ENCODE measurements around the gene TIAM2.
"Not testable (repeated sequence)": the region's sequence is repeated elsewhere in the genome, so short reads cannot be mapped to it uniquely, and the experiment has no call there.

The TIAM2 gene

DNA sequence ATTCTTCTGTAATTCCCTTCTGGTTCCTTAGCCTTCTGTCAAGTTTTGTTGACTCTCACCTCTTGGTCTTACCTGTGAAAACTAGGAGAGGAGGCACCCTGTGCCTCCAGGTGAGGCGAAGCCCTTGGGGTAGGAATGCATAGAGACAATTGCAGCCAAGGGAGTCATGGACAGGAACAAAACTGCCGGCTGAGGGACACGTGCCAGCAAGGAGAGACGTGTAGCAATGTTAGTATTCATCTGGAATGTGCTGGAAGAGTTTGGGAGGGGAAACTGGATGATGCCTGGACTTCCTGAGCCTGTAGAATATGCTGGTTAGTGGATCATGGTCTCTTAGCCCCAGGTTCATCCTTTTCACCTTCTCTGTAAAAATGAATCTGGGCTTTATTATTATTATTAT lies 3.9 kb upstream of the TIAM2 start:
- DNase-seq (ENCODE audit: low read depth), result no peak

DNA sequence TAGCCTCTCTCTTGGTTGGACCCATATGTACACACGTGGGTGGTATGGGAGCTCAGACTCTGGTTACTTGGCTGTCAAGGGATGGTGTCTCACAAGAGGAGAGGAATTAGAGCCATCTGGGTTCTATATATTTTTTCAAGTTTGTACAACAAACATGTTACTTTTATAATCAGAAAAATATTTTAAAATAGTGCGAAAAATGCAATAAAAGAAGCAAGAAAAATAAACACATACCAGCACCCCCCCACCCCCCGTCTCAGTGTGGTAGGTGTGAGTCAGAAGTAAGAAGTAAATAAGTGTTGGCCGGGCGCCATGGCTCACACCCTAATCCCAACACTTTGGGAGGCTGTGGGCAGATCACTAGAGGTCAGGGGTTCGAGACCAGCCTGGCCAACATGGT lies 2.1 kb upstream of the TIAM2 start:
- DNase-seq (ENCODE audit: low read depth), result no peak

DNA sequence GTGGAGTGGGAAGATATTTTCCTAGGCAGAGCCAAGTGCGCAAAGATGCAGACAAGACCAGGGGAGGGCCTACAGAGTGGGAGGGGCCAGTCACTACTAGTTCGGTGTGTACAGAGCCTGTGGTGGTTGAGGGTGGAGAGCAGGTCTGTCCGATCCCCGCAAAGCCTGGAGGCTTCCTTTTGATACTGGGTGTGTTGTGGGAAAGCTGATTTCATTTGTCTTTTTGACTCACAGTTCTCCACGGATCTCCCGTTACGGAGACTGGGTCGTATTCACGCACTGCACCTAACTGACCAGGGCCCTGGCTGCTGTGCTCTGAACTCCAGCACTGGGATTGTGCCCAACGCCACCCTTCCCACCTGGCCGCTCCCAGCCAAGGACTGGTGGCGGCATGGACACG lies 1.4 kb upstream of the TIAM2 start:
- no peak for DNase-seq (ENCODE audit: low read depth)

DNA sequence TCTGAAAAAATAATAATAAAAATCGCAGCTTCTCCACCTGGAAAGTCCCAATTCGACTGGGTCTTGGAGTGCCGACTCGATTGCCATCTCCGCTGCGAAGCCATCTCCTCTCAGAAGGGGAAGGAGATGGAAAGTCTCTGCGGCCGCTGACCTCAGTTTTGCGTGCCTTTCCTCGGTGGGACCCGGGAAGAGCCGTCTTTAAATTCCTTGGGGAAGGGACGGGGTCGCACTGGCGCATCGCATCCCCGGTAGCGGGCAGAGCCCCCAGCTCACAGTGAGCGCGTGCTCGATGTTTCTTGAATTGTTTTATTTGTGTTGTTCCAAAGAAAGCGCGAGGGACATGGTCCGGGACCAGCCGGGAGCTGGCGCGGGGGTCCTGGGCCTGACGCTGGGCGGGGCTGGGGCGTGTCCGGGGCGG lies 270 bp upstream of the TIAM2 start:
- DNase-seq (ENCODE audit: low read depth), result no peak

DNA sequence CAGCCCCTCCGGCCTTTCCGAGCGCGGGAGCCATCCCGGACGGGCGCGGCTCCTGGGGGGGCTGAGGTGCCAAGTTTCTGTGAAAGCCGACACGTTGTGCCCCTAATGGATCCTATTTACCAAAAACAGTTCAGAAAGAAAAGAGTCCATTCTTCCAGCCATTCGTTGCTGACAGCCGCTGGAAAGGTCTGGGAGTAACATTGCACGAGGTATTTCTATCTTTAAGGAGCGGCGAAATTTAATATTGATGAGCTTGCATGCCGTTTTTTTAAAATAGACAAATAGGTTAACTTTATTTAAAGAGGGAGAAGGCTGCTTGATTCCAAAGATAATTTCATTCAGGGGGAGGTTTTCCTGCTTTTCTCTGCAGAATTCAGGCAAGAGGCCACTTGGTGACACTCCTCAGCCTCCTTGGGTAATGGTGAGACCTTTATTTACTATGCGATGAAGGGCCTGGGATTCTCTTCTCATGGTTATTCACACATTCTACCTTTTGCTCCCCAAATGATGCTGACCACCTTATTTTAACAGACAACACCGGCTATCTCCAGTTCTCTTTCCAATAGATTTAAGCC lies 988 bp downstream of the TIAM2 start:
- no peak for DNase-seq (ENCODE audit: low read depth)

DNA sequence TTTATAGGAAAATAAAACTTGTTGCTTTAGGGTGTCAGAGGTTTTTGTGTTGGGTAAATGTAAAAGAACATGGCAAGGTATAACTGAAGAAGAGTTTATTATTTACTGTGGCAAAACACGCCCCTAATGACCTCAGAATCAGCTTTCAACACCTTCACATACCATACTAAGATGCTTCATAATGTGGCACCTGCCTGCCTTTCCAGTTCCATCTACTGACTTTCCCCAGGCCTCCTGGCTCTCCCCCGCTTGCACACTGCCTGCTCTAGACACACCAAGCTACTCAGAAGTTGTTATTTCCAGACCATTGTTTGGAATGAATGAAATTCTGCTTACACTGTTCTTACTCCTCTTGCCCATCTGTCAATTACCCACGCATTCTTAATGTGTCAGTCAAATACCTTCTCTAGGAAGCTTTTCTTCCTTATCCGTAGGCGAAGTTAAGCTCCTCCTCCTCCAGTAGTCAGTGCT lies 1.8 kb downstream of the TIAM2 start:
- DNase-seq (ENCODE audit: low read depth), result no peak

DNA sequence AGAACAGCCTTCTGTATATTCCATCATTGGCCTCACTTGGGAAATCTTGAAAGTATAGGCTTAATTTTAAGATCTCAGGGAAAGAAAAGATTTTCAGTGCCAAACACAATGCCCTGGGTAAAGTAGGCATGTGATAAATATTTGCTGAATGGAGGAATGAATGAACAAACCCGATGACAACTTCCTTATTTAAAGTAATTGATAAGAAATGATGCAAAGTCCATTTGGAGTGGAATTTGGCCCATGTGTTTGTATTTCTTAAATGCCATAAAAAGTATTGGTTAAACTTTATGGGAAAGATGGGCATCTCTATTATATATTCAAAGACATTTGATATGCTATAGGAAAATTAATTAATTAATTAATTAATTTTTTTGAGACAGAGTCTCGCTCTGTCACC lies 3.7 kb downstream of the TIAM2 start:
- no peak for DNase-seq (ENCODE audit: low read depth)

DNA sequence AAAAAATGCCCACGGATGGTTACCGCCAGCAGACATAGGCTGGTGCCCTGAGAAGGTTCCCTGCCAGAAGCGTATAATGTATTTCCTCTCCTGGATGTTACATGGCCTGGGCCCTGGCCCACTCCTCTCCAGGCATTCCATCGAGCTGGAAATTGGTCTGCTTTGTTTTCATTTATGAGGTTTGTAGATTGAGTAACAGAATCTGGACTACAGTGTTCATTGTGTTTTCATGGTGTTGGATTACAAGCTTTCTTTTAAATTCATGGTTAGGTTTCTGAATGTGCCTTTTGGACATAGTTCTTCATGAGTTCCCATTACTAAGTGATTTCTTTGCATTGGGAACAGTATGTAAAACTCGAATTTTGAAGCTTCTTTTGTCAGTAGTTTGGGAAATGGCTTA lies 6.4 kb downstream of the TIAM2 start:
- no peak for DNase-seq (ENCODE audit: low read depth)

DNA sequence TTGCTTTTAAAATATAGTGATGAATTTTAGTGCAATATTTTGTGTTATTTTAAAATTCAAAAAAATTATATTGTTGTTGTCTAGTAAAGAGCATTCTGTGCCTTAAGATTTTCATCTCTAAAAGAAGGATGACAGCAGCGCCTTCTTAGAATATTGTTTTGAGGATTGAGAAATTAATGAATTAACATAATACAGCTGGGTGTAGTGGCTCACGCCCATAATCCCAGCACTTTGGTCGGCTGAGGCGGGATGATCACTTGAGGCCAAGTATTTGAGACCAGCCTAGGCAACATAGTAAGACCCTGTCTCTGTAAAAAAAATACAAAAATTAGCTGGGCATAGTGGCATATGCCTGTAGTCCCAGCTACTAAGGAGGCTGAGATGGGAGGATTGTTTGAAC lies 6.8 kb downstream of the TIAM2 start:
- DNase-seq (ENCODE audit: low read depth), result no peak

DNA sequence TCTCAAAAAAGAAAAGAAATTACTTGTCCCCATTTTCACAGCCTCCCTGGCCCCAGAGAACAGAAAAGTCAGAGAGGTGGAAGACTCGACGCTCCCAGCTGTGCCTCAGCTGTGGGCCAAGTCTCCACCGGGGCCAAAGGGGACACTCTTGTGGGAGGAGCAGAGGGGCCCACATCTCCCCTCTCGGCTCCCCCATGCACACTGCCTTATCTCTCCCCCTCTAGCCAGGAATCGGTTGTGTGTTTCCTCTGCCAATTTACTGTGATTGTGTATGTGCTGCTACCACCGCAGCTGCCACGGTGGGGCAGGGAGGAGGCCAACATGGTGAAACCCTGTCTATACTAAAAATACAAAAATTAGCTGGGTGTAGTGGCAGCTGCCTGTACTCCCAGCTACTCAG lies 8.4 kb downstream of the TIAM2 start:
- no peak for DNase-seq (ENCODE audit: low read depth)

DNA sequence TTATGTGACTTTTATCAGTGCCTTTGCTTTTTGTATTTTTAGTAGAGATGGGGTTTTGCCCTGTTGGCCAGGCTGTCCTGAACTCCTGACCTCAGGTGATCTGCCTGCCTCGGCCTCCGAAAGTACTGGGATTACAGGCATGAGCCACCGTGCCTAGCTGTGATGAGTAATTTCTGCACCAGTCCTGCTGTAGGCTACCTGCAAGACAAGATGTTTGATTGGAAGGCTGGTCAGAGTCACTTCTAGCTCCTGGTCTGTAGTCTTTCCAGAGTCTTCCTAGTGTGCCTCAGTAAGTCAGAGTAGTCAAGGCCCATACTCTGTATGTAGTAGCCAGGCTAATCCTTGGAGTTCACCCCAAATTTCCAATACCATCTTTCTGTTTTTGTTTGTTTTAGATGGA lies 8.9 kb downstream of the TIAM2 start:
- DNase-seq (ENCODE audit: low read depth), result no peak

DNA sequence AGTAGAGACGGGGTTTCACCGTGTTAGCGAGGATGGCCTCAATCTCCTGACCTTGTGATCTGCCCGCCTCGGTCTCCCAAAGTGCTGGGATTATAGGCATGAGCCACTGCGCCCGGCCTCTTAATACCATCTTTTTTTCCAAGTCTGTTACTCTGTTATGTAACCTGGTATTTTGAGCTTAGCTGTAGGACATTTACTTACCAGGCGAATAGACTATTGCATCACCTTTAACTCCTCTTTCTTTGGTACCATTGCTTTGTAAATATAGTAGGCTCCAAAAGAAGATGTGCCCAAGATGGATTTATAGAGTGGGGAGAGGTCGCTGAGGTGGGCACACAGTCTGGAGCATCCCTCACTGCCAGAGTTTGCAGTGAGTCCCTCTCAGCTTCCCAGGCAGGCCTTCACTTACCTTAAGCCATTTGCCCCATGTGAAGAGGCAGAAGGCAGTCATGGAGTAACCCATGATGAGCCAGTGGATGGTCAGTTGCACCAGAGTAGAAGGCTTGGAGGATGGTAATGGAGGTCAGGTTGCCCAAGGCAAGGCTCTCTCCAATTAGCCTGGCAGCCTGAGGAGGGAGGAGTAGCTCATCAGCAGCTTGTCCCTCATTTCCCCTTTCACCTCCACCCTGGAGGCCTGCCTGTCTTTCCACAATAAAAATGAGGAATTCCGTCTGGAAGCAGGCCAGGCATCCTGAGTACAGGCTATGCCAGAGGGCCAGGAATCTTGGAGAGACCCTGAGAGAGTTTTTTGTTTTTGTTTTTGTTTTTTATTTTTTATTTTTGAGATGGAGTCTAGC lies 9.7 kb downstream of the TIAM2 start:
- no peak for DNase-seq (ENCODE audit: low read depth)

DNA sequence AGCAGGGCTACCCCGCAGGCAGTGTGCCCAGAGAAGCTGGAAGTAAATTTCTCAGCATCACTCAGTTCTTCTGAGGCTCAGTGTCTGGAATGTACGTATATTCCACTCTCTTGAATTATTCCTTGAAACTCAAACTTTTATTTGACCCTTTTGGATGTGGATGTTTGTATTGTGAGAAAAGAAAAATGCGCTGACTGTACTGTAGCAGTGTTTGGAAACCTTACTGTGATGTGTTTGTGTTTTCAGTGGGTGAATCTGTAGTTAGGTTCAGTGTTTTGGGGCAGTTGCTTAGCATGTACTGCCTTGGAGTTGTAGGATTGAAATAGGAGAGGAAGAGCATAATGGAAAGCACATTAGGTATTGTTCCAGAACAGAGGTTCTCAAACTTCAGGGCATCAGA lies 13.5 kb downstream of the TIAM2 start:
- no peak for DNase-seq (ENCODE audit: low read depth)

DNA sequence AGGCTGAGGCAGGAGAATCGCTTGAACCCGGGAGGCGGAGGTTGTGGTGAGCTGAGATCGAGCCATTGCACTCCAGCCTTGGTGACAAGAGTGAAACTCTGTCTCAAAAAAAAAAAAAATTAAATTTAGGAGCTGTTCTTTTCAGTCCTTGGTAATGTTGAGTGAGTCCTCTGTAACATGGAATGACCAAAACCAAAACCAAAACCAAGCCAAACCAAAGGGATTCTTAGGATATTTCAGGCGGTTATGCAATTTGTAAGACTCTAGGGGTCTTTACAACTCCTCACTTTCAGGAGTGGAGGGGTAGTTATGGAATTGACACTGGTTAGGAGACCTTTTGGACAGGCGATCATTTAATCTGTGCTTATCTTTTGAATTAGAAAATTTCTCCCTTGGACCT lies 15.8 kb downstream of the TIAM2 start:
- DNase-seq (ENCODE audit: low read depth), result no peak

DNA sequence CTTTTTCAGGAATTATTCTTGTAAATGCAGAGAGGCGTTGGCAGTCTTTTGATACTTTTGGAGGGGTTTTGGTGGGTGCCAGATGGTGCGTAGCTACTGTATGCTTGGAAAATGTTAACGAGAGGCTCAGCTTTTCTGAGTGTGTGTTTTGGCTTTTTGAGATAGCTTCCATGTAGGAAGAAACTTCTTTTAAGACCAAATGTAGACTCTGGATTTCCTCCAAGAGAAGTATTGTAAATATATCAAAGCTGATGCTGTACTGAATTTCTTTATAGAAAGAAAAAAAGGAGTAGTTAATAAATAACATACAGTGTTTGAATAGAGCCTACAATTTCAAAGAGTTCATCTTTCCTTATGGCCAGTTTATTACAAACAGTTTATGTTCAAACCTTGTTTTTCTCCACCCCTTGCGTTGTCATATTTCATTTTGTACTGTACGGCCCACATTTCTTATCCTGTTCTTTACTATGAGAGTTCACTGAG lies 16.7 kb downstream of the TIAM2 start:
- DNase-seq (ENCODE audit: low read depth), result no peak

DNA sequence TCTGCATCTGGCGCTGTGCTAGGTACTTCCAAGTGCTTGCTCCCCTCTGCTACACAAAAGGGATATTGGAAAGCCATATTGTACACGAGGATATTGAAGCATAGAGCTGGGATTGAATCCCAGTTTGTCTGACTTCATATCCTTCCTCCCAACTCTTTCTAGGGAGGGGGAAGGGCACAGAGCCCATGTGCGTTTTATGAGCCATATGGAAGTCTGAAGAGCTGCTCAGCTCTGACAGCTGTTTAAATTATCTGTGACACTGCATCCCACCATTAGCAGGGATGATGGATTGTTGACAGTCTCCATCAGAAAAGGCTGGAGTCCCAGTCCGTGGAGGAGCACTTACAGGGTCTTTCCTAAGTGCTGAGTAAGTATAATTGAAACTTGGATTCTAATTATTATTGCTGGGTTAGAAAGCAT lies 18.4 kb downstream of the TIAM2 start:
- DNase-seq (ENCODE audit: low read depth), result no peak

DNA sequence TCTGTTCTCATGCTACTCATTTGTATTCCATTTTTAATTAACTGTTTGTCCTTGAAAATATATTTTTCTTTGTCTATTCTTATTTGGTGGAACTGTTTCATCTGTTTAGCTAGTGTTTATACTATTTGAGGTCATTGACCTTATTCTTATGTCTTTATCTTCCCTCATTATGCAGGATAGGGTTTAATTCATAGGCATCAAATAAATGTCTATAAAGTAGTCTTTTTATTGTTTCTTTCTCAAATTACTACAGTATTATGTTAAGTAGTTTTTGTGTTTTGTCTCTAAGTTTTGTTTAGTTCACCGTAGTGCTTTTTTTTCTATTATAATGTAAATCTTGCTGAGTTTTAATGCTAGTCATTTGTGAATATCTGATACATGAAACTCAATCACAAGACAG lies 19.0 kb downstream of the TIAM2 start:
- no peak for DNase-seq (ENCODE audit: low read depth)

DNA sequence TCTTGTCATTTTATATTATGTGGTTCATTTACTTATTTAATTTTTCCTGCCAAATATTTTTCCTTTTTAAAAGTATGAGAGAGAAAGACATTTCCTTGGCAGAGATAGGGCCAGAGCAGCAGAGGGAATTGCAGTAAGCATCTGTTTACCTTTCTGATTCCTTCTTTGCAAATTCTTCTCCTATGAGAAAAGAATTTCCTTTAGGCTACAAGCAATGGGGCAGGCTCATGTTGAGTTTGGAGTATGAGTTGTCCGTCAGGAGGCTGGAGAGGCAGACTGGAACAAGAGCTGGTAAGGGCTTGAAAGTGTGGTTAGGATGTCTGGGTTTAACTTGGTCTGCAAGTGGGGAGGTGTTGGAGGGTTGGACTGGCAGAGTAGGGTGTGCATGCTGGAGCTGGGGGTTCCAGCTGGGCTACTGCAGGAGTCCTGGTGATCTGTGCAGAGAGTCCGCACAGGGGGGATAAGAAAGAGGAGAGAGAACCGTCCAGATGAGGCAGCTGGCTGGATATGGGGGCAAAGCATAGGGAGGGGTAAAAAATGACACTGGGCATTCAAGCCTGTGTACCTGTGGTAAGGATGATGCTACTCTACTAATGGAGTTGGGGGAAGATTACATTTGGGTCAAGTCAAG lies 19.7 kb downstream of the TIAM2 start:
- DNase-seq (ENCODE audit: low read depth), result no peak

DNA sequence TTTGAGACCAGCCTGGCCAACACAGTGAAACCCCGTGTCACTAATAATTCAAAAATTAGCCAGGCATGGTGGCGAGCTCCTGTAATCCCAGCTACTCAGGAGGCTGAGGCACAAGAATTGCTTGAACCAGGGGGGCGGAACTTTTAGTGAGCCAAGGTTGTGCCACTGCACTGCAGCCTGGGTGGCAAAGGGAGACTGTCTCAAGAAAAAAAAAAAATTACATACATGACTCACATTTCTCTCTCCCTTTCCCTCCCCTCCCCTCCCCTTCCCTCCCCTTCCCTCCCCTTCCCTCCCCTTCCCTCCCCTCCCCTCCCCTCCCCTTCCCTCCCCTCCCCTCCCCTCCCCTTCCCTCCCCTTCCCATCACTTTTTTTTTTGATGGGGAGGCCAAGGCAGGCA lies 23.3 kb downstream of the TIAM2 start:
- not testable (repeated sequence) for DNase-seq (ENCODE audit: low read depth)

DNA sequence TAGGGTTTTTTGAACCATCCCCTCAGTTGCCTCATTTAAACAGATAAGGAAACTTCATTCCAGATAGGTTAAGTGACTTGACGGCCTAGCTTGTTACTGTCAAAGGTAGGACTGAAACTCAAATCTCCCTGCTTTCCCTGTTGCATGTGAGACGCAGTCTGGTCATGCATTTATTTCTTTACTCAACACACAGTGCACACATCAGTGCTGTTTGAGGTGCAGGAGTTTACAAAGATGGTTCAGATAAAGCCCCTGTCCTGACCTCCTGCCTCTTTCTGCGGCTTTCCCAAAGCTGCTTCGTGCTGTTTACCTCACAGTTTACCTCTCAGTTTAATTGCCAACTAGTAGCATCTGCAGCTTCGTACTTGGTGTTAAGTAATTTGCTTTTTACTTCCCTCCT lies 26.6 kb downstream of the TIAM2 start:
- no peak for DNase-seq (ENCODE audit: low read depth)

DNA sequence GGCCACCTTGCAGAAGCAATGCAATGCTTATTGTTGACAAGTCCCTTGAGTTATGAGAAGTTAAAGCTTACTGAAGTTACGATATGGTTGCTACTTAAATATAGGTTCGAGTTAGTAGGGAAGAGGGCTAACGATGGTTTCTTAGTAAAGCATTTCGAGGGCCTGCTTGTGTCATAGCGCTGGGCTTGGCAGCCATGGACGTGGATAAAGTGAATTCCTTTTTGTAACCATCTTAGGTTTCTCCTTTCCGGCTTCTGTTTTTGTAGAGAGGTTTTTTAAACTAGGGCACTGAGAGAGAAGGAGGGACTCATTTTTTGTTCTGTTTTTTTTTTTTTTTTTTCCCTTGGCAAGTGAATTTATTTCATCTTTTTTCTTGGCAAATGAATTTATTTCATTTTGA lies 27.6 kb downstream of the TIAM2 start:
- no peak for DNase-seq (ENCODE audit: low read depth)

DNA sequence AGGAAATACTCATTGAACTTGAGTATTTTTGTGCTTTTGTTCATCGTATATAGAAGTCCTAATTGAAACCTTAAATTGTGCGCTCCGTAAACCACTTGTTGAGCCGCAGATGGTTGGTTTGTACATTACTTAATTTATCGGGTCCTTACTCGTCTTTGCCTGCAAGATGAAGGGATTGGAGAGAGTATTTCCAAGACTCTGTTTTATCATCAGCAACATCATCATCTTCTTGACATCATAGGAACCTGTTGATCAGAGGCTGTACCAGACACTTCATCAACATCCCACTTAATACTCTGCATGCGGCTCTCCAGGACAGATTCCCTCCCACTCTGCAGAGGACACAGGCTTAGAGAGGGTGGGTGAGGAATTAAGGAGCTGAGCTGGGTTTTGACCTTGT lies 28.6 kb downstream of the TIAM2 start:
- no peak for DNase-seq (ENCODE audit: low read depth)

DNA sequence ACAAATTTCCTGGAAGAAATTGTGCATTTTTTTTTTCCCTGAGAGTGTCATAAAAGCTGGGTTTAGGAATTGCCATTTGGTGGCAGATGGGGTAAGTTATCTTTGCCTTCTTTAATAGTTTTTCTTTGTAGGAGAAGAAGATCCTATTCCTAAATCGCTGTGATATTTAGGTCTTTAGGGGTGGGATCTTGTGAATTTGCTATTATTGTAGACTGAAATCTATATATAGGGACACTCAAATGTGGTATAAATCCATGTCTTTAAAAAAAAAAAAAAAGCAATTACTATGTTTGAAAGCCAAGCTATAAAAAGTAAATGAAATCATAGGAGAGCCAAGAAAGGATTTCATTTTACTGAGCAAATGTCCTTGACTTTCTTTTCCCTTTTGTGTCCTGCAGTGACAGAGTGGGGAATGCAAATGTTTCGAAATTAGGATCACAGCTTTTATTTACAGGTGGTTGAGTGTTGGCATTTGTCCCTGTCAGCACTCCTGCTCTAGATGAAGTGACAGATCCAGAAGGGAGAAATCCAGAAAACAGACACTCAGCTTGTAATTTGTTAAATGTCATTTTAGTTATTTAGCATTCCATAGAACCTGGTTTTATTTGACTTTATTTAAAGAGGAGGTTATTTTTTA lies 29.4 kb downstream of the TIAM2 start:
- no peak for DNase-seq (ENCODE audit: low read depth)
